ENCODE measurements around the gene NBEAL2.
A peak's percentile ranks its signal among the peaks of the same experiment; 100 is the strongest.

NBEAL2 gene

GRCh38 chr3:47010111-47010712 is 30.7 kb downstream of the NBEAL2 start:
- WGBS, 2 experiments (ENCODE audit: insufficient coverage in 2 of 2), result 80 to 83% methylated on average over 9 to 14 of the region's 23 CpGs
- H3K27ac ChIP-seq (ENCODE audit: low read depth, low read length, severe bottlenecking), result peak overlapping the region; percentile 91
- H3K4me3 ChIP-seq (ENCODE audit: extremely low read depth, insufficient read depth, low read length, poor library complexity, severe bottlenecking), result peak overlapping the region; percentile 28
- peaks cover 8% of the 10 kb centered on the region for H3K36me3 ChIP-seq (ENCODE audit: control insufficient read depth, insufficient read depth, low read length)
- H3K4me1 ChIP-seq (ENCODE audit: control insufficient read depth, insufficient read depth, low read length, poor library complexity, severe bottlenecking), result peaks cover 5% of the 10 kb centered on the region
- no peaks in the 10 kb centered on the region for H3K9me3 ChIP-seq (ENCODE audit: control insufficient read depth, low read length)

GRCh38 chr3:47010910-47011309 is 31.4 kb downstream of the NBEAL2 start:
- 92 to 93% methylated on average over 3 to 5 of the region's 5 CpGs for WGBS, 2 experiments (ENCODE audit: insufficient coverage in 2 of 2)
- no peak overlapping the region for H3K4me3 ChIP-seq (ENCODE audit: extremely low read depth, insufficient read depth, low read length, poor library complexity, severe bottlenecking)
- peaks cover 11% of the 10 kb centered on the region for H3K36me3 ChIP-seq (ENCODE audit: control insufficient read depth, insufficient read depth, low read length)
- H3K9me3 ChIP-seq (ENCODE audit: control insufficient read depth, low read length), result no peaks in the 10 kb centered on the region
- no peak overlapping the region for H3K27ac ChIP-seq (ENCODE audit: low read depth, low read length, severe bottlenecking)
- peaks cover 5% of the 10 kb centered on the region for H3K4me1 ChIP-seq (ENCODE audit: control insufficient read depth, insufficient read depth, low read length, poor library complexity, severe bottlenecking)

- H3K9me3 ChIP-seq (ENCODE audit: control insufficient read depth, low read length), result no peaks in the 10 kb centered on the region
- no peak overlapping the region for H3K27ac ChIP-seq (ENCODE audit: low read depth, low read length, severe bottlenecking)
- peaks cover 16% of the 10 kb centered on the region for H3K36me3 ChIP-seq (ENCODE audit: control insufficient read depth, insufficient read depth, low read length)
- no peak overlapping the region for H3K4me3 ChIP-seq (ENCODE audit: extremely low read depth, insufficient read depth, low read length, poor library complexity, severe bottlenecking)
- peaks cover 5% of the 10 kb centered on the region for H3K4me1 ChIP-seq (ENCODE audit: control insufficient read depth, insufficient read depth, low read length, poor library complexity, severe bottlenecking)
- 100% methylated on average over 4 to 6 of the region's 6 CpGs for WGBS, 2 experiments (ENCODE audit: insufficient coverage in 2 of 2)
These were observed 31.9 kb downstream of the NBEAL2 start for GRCh38 chr3:47011371-47011770.

GRCh38 chr3:47012342-47013230 is 33.1 kb downstream of the NBEAL2 start:
- WGBS, 2 experiments (ENCODE audit: insufficient coverage in 2 of 2), result 96 to 98% methylated on average over 6 to 7 of the region's 10 CpGs
- no peaks in the 10 kb centered on the region for H3K9me3 ChIP-seq (ENCODE audit: control insufficient read depth, low read length)
- peaks cover 28% of the 10 kb centered on the region for H3K36me3 ChIP-seq (ENCODE audit: control insufficient read depth, insufficient read depth, low read length)
- H3K27ac ChIP-seq (ENCODE audit: low read depth, low read length, severe bottlenecking), result no peak overlapping the region
- no peak overlapping the region for H3K4me3 ChIP-seq (ENCODE audit: extremely low read depth, insufficient read depth, low read length, poor library complexity, severe bottlenecking)
- peaks cover 16% of the 10 kb centered on the region for H3K4me1 ChIP-seq (ENCODE audit: control insufficient read depth, insufficient read depth, low read length, poor library complexity, severe bottlenecking)

GRCh38 chr3:47013231-47013630 is 33.8 kb downstream of the NBEAL2 start:
- H3K4me3 ChIP-seq (ENCODE audit: extremely low read depth, insufficient read depth, low read length, poor library complexity, severe bottlenecking), result no peak overlapping the region

GRCh38 chr3:47014036-47014435 is 34.6 kb downstream of the NBEAL2 start:
- Histone ChIP-seq H3K9me3 (ENCODE audit: control insufficient read depth, low read length) (no peaks in the 10 kb centered on the region), H3K27ac (ENCODE audit: low read depth, low read length, severe bottlenecking) (no peak overlapping the region), H3K4me3 (ENCODE audit: extremely low read depth, insufficient read depth, low read length, poor library complexity, severe bottlenecking) (no peak overlapping the region), H3K4me1 (ENCODE audit: control insufficient read depth, insufficient read depth, low read length, poor library complexity, severe bottlenecking) (peaks cover 22% of the 10 kb centered on the region), H3K36me3 (ENCODE audit: control insufficient read depth, insufficient read depth, low read length) (peaks cover 42% of the 10 kb centered on the region)

More at GRCh38 chr3:47013231-47013630, 33.8 kb downstream of the NBEAL2 start:
- Histone ChIP-seq H3K27ac (ENCODE audit: low read depth, low read length, severe bottlenecking) (no peak overlapping the region), H3K9me3 (ENCODE audit: control insufficient read depth, low read length) (no peaks in the 10 kb centered on the region), H3K4me1 (ENCODE audit: control insufficient read depth, insufficient read depth, low read length, poor library complexity, severe bottlenecking) (peaks cover 21% of the 10 kb centered on the region), H3K36me3 (ENCODE audit: control insufficient read depth, insufficient read depth, low read length) (peaks cover 34% of the 10 kb centered on the region)
- WGBS, 2 experiments (ENCODE audit: insufficient coverage in 2 of 2), result no CpG with 5 or more reads among the region's 3 CpGs

- Histone ChIP-seq H3K27ac (ENCODE audit: low read depth, low read length, severe bottlenecking) (no peak overlapping the region), H3K9me3 (ENCODE audit: control insufficient read depth, low read length) (no peaks in the 10 kb centered on the region), H3K4me3 (ENCODE audit: extremely low read depth, insufficient read depth, low read length, poor library complexity, severe bottlenecking) (no peak overlapping the region), H3K4me1 (ENCODE audit: control insufficient read depth, insufficient read depth, low read length, poor library complexity, severe bottlenecking) (peaks cover 18% of the 10 kb centered on the region), H3K36me3 (ENCODE audit: control insufficient read depth, insufficient read depth, low read length) (peaks cover 52% of the 10 kb centered on the region)
These were observed 35.7 kb downstream of the NBEAL2 start for GRCh38 chr3:47015151-47015550.

- Histone ChIP-seq H3K4me1 (ENCODE audit: control insufficient read depth, insufficient read depth, low read length, poor library complexity, severe bottlenecking) (peaks cover 17% of the 10 kb centered on the region), H3K4me3 (ENCODE audit: extremely low read depth, insufficient read depth, low read length, poor library complexity, severe bottlenecking) (no peak overlapping the region), H3K36me3 (ENCODE audit: control insufficient read depth, insufficient read depth, low read length) (peaks cover 55% of the 10 kb centered on the region), H3K9me3 (ENCODE audit: control insufficient read depth, low read length) (no peaks in the 10 kb centered on the region), H3K27ac (ENCODE audit: low read depth, low read length, severe bottlenecking) (no peak overlapping the region)
- WGBS, 2 experiments (ENCODE audit: insufficient coverage in 2 of 2), result 100% methylated on average over 3 of the region's 4 CpGs; no CpG with 5 or more reads in 1 of the 2 experiments
These were observed 36.8 kb downstream of the NBEAL2 start for GRCh38 chr3:47016086-47016933.

- no CpG with 5 or more reads among the region's 1 CpG for WGBS, 2 experiments (ENCODE audit: insufficient coverage in 2 of 2)
- Histone ChIP-seq H3K4me3 (ENCODE audit: extremely low read depth, insufficient read depth, low read length, poor library complexity, severe bottlenecking) (no peak overlapping the region), H3K4me1 (ENCODE audit: control insufficient read depth, insufficient read depth, low read length, poor library complexity, severe bottlenecking) (peaks cover 17% of the 10 kb centered on the region), H3K36me3 (ENCODE audit: control insufficient read depth, insufficient read depth, low read length) (peaks cover 55% of the 10 kb centered on the region), H3K27ac (ENCODE audit: low read depth, low read length, severe bottlenecking) (peak overlapping the region; percentile 61), H3K9me3 (ENCODE audit: control insufficient read depth, low read length) (no peaks in the 10 kb centered on the region)
These were observed 37.5 kb downstream of the NBEAL2 start for GRCh38 chr3:47016934-47017435.

- Histone ChIP-seq H3K4me1 (ENCODE audit: control insufficient read depth, insufficient read depth, low read length, poor library complexity, severe bottlenecking) (peaks cover 17% of the 10 kb centered on the region), H3K36me3 (ENCODE audit: control insufficient read depth, insufficient read depth, low read length) (peaks cover 55% of the 10 kb centered on the region), H3K27ac (ENCODE audit: low read depth, low read length, severe bottlenecking) (peak overlapping the region; percentile 61), H3K9me3 (ENCODE audit: control insufficient read depth, low read length) (no peaks in the 10 kb centered on the region), H3K4me3 (ENCODE audit: extremely low read depth, insufficient read depth, low read length, poor library complexity, severe bottlenecking) (no peak overlapping the region)
- 94 to 98% methylated on average over 3 to 5 of the region's 6 CpGs for WGBS, 2 experiments (ENCODE audit: insufficient coverage in 2 of 2)
These were observed 38.2 kb downstream of the NBEAL2 start for GRCh38 chr3:47017504-47018268.
